ENCODE results near the gene CIITA. TPM values are rescaled to one million over a fixed set of nuclear protein-coding genes. Genes with fewer than 3 reads are reported as not detected.

CIITA gene
- total RNA-seq, 2 donors from 2014 or later, result 4.5 to 9.6 TPM

GRCh38 chr16:10883004-10883403 lies 6.0 kb downstream of the CIITA start:
- no peak overlapping the region for H3K9ac ChIP-seq (ENCODE audit: low read depth in 2 of 2, low read length in 2 of 2)
- H3K36me3 ChIP-seq, result no peaks in the 10 kb centered on the region
- intact Hi-C loops (cut with DNase I), result no loop called here
- peaks cover 5% of the 10 kb centered on the region for H3K4me1 ChIP-seq
- H3K27ac ChIP-seq, result no peak overlapping the region
- H3K27me3 ChIP-seq, result no peaks in the 10 kb centered on the region
- no peaks in the 10 kb centered on the region for H3K9me3 ChIP-seq
- no peak for DNase-seq
- TF ChIP-seq CTCF (IDR thresholded peaks at IDR 0.05), result no peak
- no peak overlapping the region for H3K4me3 ChIP-seq

- intact Hi-C loops (cut with DNase I), result no loop called here
- no peak for TF ChIP-seq CTCF (IDR thresholded peaks at IDR 0.05)
- Histone ChIP-seq H3K36me3 (no peaks in the 10 kb centered on the region), H3K4me3 (no peak overlapping the region), H3K27ac (no peak overlapping the region), H3K9ac (ENCODE audit: low read depth in 2 of 2, low read length in 2 of 2) (no peak overlapping the region), H3K27me3 (no peaks in the 10 kb centered on the region), H3K4me1 (no peaks in the 10 kb centered on the region), H3K9me3 (no peaks in the 10 kb centered on the region)
- DNase-seq, result no peak
These were observed 8.2 kb downstream of the CIITA start for GRCh38 chr16:10885246-10885645.

- H3K4me1 ChIP-seq, result no peaks in the 10 kb centered on the region
- TF ChIP-seq CTCF (IDR thresholded peaks at IDR 0.05), result no peak
- no peak overlapping the region for H3K4me3 ChIP-seq
- H3K9ac ChIP-seq (ENCODE audit: low read depth in 2 of 2, low read length in 2 of 2), result no peak overlapping the region
- intact Hi-C loops (cut with DNase I), result no loop called here
- H3K27ac ChIP-seq, result no peak overlapping the region
- DNase-seq, result no peak
- H3K36me3 ChIP-seq, result no peaks in the 10 kb centered on the region
- no peaks in the 10 kb centered on the region for H3K9me3 ChIP-seq
- H3K27me3 ChIP-seq, result no peaks in the 10 kb centered on the region
These were observed 11.4 kb downstream of the CIITA start for GRCh38 chr16:10888320-10888937.

- intact Hi-C loops (cut with DNase I), result loop anchor here (10.0 kb wide), 1 partner anchor 55 kb away; no protein-coding TSS in a partner anchor
- Histone ChIP-seq H3K27ac (no peak overlapping the region), H3K4me1 (no peaks in the 10 kb centered on the region)
These were observed 12.9 kb downstream of the CIITA start for GRCh38 chr16:10889855-10890254.

GRCh38 chr16:10892782-10893318 lies 15.8 kb downstream of the CIITA start:
- H3K27me3 ChIP-seq, result no peaks in the 10 kb centered on the region
- no peak overlapping the region for H3K27ac ChIP-seq
- no peak for TF ChIP-seq CTCF (IDR thresholded peaks at IDR 0.05)
- H3K4me1 ChIP-seq, result no peaks in the 10 kb centered on the region
- DNase-seq, result no peak
- intact Hi-C loops (cut with DNase I), result loop anchor here (10.0 kb wide), 1 partner anchor 58 kb away; no protein-coding TSS in a partner anchor
- no peak overlapping the region for H3K9ac ChIP-seq (ENCODE audit: low read depth in 2 of 2, low read length in 2 of 2)
- H3K9me3 ChIP-seq, result no peaks in the 10 kb centered on the region
- H3K36me3 ChIP-seq, result no peaks in the 10 kb centered on the region
- no peak overlapping the region for H3K4me3 ChIP-seq

More at GRCh38 chr16:10889855-10890254, 12.9 kb downstream of the CIITA start:
- TF ChIP-seq CTCF (IDR thresholded peaks at IDR 0.05), result no peak
- no peak overlapping the region for H3K4me3 ChIP-seq
- H3K9ac ChIP-seq (ENCODE audit: low read depth in 2 of 2, low read length in 2 of 2), result no peak overlapping the region
- no peaks in the 10 kb centered on the region for H3K27me3 ChIP-seq
- no peaks in the 10 kb centered on the region for H3K36me3 ChIP-seq
- H3K9me3 ChIP-seq, result no peaks in the 10 kb centered on the region
- DNase-seq, result no peak

Data from colonic mucosa (tissue), 4 donors.